ENCODE measurements around the gene ALDH1L2. TPM values are rescaled to one million over a fixed set of nuclear protein-coding genes. Genes with fewer than 3 reads are reported as not detected.

Gene ALDH1L2
- total RNA-seq, 1 donor from 2014 or later = 68.9 TPM

DNA sequence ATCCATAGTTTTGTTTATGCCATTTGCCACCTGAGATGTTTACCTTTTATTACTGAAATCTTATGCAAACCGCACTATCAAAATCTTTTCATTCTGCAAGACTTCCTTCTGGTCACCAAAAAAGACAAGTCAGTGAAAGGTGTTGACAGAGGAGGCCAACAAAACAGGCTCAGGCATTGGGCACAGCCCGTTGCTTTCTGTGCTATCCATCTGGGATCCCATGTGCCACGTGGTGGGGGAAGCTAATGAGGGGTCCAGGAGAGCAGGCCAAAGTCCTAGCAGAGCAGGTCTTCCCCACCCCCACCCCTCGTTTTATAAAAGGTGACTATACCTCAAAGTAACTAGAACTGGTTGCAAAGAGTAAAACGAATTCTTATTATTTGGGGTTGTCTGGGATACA lies 1.2 kb downstream of the ALDH1L2 start:
- TF ChIP-seq, protein P1, sequence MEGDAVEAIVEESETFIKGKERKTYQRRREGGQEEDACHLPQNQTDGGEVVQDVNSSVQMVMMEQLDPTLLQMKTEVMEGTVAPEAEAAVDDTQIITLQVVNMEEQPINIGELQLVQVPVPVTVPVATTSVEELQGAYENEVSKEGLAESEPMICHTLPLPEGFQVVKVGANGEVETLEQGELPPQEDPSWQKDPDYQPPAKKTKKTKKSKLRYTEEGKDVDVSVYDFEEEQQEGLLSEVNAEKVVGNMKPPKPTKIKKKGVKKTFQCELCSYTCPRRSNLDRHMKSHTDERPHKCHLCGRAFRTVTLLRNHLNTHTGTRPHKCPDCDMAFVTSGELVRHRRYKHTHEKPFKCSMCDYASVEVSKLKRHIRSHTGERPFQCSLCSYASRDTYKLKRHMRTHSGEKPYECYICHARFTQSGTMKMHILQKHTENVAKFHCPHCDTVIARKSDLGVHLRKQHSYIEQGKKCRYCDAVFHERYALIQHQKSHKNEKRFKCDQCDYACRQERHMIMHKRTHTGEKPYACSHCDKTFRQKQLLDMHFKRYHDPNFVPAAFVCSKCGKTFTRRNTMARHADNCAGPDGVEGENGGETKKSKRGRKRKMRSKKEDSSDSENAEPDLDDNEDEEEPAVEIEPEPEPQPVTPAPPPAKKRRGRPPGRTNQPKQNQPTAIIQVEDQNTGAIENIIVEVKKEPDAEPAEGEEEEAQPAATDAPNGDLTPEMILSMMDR (IDR thresholded peaks at IDR 0.05) = no peak
- H3K4me3 ChIP-seq = peak overlapping the region; percentile 61 to 78
- H3K27ac ChIP-seq = peak overlapping the region; percentile 54 to 70
- H3K9me3 ChIP-seq = no peaks in the 10 kb centered on the region
- intact Hi-C loops (cut with DNase I) = no loop called here
- no peaks in the 10 kb centered on the region for H3K27me3 ChIP-seq
- peaks cover 0 to 5% of the 10 kb centered on the region in 2 donors for H3K4me1 ChIP-seq
- H3K36me3 ChIP-seq = no peaks in the 10 kb centered on the region
- DNase-seq (ENCODE audit: low spot score in 2 of 2) = no peak

DNA sequence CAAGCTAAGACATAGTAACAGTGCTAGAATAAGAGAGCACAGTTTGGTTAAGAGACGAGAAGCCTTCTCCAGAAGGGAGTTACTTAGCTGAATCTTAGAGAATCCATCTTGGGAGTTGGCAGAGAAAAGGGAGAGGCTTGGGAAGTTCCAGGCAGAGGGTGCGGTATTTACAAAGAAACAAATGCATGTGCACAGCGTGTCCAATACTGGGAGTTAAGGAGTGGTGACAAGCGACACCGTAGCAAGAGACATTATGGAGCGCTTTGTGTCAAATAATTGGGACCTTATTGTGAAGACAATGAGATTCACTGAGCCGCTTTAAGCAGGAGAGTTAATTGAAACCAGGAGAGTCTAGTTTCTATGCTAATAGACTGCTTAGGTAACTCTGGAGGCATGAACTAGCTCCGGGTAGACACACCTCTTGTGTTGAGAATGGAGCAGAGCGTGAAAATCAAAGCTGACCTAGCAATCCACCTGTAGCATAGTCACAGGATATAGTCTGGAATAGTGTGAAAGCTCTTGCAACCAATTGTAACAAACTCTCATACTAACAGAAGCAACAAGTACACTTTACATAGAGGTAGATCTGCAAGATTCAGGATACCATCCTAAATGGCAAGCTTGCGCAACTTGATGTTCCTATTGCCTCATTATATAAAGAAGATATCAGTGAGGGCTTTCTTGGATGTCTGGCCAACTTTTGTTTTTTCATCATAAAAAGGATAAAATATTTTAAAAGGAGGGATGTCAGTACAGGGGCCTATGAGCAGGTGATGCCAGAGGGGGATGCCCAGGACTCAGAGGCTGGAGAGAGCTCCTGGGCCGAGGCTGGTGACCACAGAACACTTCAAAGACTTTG lies 5.3 kb downstream of the ALDH1L2 start:
- no peaks in the 10 kb centered on the region for H3K9me3 ChIP-seq
- no peak overlapping the region for H3K4me3 ChIP-seq
- TF ChIP-seq, protein P1 (IDR thresholded peaks at IDR 0.05) = no peak
- H3K27ac ChIP-seq = peak overlapping the region in 1 of 2 donors; percentile 58
- no peak for DNase-seq (ENCODE audit: low spot score in 2 of 2)
- peaks cover 0 to 13% of the 10 kb centered on the region in 2 donors for H3K4me1 ChIP-seq
- no peaks in the 10 kb centered on the region for H3K27me3 ChIP-seq
- intact Hi-C loops (cut with DNase I) = no loop called here
- H3K36me3 ChIP-seq = no peaks in the 10 kb centered on the region

DNA sequence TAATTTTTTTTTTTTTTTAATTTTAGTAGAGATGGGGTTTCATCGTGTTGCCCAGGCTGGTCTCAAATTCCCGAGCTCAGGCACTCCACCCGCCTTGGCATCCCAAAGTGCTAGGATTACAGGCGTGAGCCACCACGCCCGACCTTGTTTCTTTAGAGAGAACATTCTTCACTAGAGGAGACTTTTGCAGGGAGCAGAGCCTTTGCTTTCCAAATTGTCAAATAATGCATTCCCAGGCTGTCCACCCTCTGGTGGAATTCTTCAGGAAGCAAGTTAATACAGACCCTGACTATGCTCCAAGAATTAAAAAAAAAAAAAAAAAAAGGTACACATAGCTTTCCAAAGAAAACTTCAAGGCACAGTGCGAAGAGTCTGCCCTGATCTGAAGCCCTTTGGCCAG lies 6.8 kb downstream of the ALDH1L2 start:
- intact Hi-C loops (cut with DNase I) = no loop called here
- Histone ChIP-seq H3K9me3 (no peaks in the 10 kb centered on the region), H3K27ac (peak overlapping the region; percentile 43 to 58), H3K36me3 (no peaks in the 10 kb centered on the region), H3K27me3 (no peaks in the 10 kb centered on the region), H3K4me1 (peaks cover 0 to 9% of the 10 kb centered on the region in 2 donors), H3K4me3 (peak overlapping the region in 1 of 2 donors; percentile 43)
- DNase-seq (ENCODE audit: low spot score in 2 of 2) = no peak
- TF ChIP-seq, protein P1 (IDR thresholded peaks at IDR 0.05) = no peak

DNA sequence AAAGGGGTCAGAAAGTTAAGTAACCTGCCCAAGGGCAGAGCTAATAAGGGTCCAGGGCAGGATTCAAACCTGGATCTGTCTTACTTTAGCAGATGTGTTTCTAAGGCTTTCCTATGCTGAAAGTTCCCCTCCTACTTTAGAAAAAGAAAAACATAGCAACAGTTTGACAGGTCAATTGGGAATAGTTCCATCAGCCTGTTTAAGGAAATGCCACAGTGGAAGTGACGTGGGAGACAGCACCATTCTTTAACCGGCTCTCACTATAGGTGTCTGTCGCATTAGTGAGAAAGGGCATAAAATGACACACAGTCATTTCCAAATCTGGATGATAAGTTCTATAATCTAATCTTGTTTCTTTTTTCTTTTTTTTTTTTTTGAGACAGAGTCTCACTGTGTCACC lies 7.3 kb downstream of the ALDH1L2 start:
- no peaks in the 10 kb centered on the region for H3K36me3 ChIP-seq
- H3K4me1 ChIP-seq = peaks cover 0 to 9% of the 10 kb centered on the region in 2 donors
- TF ChIP-seq, protein P1 (IDR thresholded peaks at IDR 0.05) = no peak
- H3K27me3 ChIP-seq = no peaks in the 10 kb centered on the region
- peak overlapping the region in 1 of 2 donors; percentile 43 for H3K4me3 ChIP-seq
- peak overlapping the region; percentile 43 to 58 for H3K27ac ChIP-seq
- intact Hi-C loops (cut with DNase I) = no loop called here
- DNase-seq (ENCODE audit: low spot score in 2 of 2) = no peak
- no peaks in the 10 kb centered on the region for H3K9me3 ChIP-seq

DNA sequence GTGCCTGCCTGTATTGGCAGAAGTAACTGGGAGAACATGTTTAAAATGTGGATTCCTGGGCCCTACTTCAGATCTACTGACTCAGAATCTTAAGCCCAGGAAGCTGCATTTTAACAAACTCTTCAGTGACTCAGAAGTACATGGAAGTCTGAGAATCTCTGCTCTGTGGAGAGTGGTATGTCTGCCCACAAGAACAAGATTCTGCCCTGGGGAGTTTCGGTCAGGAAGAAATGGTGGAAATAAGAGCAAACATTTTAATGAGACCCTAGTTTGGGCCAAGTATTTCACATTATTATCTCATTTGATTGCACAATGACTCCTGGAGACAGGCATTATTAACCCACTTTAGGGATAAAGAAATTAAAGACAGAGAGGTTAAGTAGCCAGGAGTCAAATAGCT lies 8.2 kb downstream of the ALDH1L2 start:
- Histone ChIP-seq H3K36me3 (peaks cover 0 to 2% of the 10 kb centered on the region in 2 donors), H3K4me1 (peaks cover 0 to 9% of the 10 kb centered on the region in 2 donors), H3K27ac (no peak overlapping the region), H3K4me3 (no peak overlapping the region), H3K9me3 (no peaks in the 10 kb centered on the region), H3K27me3 (no peaks in the 10 kb centered on the region)
- TF ChIP-seq, protein P1 (IDR thresholded peaks at IDR 0.05) = no peak
- DNase-seq (ENCODE audit: low spot score in 2 of 2) = no peak
- intact Hi-C loops (cut with DNase I) = no loop called here
